Activated naive CD4-positive, alpha-beta T cell (primary cell): ENCODE data around the gene ZNF71.
"Not testable (repeated sequence)": the region's sequence is repeated elsewhere in the genome, so short reads cannot be mapped to it uniquely, and the experiment has no call there.

Experiments used
- DNase-seq, 4 experiments: peaks; one replicate each; lab custom pipeline; 2025; lab: John Stamatoyannopoulos, UW

Gene ZNF71

DNA sequence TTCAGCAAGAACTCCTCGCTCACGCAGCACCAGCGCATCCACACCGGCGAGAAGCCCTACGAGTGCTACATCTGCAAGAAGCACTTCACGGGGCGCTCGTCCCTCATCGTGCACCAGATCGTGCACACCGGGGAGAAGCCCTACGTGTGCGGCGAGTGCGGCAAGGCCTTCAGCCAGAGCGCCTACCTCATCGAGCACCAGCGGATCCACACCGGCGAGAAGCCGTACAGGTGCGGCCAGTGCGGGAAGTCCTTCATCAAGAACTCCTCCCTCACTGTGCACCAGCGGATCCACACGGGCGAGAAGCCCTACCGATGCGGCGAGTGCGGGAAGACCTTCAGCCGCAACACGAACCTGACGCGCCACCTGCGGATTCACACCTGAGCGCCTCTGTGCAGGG is 27.3 kb downstream of the ZNF71 start:
- no peak for DNase-seq

- no peak for DNase-seq
Measured at GRCh38 chr19:56623006-56623405, 27.9 kb downstream of the ZNF71 start.

- no peak for DNase-seq
Measured at GRCh38 chr19:56625708-56626107, 30.6 kb downstream of the ZNF71 start.

GRCh38 chr19:56633021-56633420 is 37.9 kb downstream of the ZNF71 start:
- no peak for DNase-seq

DNA sequence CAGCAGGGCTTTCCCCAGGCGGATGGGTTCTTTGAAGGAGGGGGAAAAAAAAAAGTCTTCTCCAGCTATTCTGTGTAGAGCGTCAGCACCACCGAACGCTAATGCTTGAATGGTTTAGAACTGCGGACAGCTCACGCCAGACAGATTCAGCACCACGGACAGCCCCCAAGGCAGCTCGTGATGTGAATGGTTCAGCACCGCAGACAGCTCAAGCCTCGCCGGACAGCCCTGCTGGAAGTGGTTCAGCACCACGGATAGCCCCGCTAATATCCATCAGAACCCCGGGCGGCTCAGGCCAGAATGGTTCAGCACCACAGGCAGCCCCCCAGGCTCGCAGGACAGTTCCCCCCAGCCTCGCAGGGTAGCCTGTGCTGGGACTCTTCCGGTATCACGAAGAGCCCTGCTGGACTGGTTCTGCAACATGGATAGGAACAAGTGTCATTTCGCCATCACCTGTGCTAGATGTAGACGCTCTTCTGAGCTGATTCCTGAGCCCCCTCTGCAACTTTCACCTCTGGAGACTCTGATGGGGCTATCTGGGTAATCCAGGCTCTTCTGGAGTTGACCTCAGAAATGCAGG is 43.0 kb downstream of the ZNF71 start:
- no peak for DNase-seq

DNA sequence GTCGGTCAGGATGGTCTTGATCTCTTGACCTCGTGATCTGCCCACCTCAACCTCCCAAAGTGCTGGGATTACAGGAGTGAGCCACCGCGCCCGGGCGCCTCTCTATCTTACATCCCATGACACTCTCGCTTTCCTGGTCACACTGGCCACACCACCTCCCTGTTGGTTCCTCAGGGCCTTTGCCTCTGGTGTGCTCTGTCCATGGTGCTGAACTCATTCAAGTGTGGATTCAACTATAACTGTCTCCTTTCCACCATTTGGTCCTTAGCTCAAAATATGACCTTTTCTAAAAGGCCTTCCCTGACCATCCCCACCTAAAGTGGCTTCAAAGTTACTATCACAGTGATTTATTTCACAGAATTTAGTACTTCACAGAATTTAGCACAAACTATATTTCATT is 44.1 kb downstream of the ZNF71 start:
- no peak for DNase-seq

DNA sequence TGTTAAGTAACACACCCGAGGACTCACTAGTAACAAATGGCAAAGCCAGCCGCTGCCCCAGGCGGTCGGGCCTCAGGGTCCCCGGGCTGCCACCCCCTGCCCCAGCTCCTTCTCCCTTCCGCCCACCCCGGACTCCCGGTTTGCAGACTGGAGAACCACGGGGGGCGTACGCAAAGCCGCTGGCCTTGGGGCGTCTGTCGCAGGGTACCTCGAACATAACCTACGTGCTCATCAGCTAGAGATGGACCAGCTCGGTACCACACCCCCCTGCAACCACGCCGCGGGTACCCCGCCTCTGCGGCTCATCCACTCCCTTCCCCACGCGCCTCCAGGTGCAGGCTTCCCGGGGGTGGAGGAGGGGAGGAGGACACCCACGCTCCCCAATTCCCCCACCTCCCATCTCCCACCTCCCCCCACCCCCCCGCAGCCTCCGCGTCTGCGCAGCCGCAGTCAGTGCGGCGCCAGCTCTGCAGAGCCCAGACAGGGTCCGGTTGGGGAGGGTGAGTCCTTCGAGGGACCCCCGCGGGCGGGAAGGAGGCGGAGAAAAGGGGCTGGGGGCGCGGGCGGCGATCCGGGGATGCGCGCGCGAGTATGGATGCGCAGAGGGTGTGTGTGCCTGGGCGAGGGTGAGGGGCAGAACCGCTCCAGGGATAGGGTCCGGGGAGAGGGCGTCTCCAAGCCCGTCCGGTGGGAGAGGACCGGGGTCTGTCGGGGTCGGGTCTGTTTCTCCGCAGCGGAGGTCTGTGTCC is 47.8 kb downstream of the ZNF71 start, which contains the start of gene SMIM17:
TSS of gene SMIM17 (plus strand) at position 449 of the 749 bp plus-strand sequence. CDS start 2,509 bp downstream, outside the sequence.
- no peak for DNase-seq

DNA sequence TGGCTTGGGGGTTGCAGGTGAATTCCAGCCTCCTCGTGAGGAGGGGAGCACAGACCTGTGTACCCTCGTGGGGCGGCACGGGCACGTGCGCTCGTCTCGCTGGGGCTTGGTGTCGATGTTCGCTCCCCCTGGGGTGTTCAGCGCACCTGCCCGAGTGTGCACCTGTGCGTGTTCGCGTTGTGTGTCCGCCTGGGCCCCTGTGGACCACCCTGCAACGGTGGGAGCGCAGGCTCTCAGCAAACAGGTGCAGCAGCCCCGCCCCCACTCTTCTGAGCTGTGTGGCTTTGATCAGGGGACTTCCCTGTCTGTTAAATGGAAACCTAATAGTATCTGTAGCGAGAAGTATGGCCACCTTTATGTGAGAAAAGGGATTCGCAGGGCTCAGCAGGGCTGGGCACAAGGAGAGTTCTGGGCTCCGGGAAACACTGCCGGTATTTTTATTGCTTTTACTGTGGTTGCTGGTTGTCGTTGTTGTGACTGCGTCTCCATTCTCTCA is 48.4 kb downstream of the ZNF71 start:
- DNase-seq = no peak

DNA sequence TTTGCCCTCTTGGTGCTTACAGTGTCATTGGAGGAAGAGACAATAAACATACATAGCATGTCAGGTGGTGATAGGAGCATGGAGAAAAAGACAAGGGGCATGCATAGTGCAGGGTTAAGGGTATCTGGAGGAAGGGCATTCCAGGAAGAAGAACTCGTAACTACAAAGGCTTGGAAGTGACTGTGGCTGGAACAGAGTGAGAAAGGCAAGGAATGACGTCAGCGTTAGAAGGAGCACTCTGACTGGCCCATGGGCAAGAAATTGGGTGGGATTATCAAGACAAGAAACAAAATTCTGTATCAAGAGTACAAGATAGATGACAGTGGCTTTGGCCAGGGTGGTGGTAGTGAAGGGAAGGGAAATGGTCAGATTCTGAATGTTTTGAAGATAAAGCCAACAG is 59.0 kb downstream of the ZNF71 start:
- DNase-seq = no peak

DNA sequence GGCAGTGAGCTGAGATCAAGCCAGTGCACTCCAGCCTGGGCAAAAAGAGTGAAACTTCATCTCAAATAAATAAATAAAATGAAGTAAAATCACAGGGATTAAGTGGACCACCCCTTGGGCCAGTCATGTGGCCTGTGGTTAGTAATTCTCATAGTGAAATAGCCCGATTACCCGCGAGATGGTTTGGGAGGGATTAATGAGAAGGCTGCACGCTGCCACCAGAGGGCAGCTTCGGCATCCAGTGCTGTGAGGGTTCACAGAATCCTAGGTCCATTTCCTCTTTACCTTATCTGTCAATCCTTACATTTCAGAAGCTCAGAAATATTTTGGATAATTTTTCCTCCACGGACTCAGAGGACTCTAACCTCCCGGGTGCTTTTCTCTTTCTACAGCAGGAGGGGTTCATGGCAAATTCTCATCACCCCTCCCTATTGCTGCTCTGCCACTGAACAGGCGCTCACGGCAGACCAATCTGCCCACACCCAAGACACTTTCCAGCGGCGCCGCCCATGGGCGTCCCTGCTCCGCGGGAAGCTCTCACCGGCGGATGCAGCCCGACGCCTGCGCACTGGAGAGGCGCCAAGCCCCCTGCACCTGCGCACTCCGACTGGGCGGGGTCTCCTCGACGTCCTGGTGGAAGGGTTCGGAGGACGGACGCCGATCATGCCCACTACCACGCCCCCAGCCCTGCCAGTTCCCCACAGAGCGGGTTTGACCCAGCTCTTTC is 65.4 kb downstream of the ZNF71 start:
- DNase-seq = no peak

DNA sequence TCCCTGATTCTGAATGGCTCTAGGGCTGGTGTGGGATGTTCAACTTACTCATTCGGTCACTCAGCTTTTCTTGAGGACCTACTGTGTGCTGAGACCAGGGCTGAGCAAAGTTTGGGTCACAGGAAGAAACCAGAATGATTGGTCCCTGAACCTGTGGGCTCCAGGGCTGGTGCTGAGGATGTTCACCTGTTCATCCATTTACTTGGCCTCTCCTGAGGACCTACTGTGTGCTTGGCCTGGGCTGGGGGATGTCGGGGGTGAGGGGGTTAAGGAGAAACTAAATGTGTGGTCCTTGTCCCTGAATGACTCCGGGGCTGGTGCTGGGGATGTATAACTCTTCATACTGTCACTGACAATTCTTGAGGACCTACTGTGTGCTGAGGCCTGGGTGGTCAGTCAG is 66.1 kb downstream of the ZNF71 start:
- DNase-seq = no peak

- no peak for DNase-seq
Measured at GRCh38 chr19:56663931-56664500, 68.9 kb downstream of the ZNF71 start.

GRCh38 chr19:56664511-56664910 is 69.4 kb downstream of the ZNF71 start:
- no peak for DNase-seq

DNA sequence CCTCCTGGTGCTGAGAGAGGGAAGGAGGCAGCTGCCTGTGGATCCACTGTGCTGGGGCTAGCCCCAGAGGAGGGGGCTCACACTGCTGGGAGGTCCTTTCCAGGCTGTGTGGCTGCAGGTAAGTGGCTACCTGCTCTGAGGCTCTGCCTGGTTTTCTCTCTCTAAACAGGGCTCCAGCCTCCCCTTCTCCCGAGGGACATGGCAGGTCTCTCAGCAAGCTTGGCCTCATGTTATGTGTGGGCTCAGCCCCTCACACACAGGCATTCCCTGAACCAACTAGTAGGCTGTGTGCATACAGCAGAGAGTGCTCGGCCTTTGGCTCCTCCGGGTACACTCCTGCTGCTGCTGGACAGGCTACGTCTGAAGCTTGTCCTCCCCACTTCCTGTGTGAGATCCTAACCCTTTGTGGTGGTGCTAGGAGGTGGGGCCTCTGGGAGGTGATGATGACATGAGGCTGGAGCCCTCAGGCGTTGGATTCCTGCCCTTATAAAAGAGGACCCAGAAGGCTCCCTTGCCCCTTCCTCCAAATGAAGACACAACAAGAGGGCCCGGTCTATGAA is 72.3 kb downstream of the ZNF71 start:
- DNase-seq = no peak

- DNase-seq = no peak
Measured at GRCh38 chr19:56668676-56669075, 73.6 kb downstream of the ZNF71 start.

- DNase-seq = no peak
Measured at GRCh38 chr19:56670401-56670960, 75.4 kb downstream of the ZNF71 start.

DNA sequence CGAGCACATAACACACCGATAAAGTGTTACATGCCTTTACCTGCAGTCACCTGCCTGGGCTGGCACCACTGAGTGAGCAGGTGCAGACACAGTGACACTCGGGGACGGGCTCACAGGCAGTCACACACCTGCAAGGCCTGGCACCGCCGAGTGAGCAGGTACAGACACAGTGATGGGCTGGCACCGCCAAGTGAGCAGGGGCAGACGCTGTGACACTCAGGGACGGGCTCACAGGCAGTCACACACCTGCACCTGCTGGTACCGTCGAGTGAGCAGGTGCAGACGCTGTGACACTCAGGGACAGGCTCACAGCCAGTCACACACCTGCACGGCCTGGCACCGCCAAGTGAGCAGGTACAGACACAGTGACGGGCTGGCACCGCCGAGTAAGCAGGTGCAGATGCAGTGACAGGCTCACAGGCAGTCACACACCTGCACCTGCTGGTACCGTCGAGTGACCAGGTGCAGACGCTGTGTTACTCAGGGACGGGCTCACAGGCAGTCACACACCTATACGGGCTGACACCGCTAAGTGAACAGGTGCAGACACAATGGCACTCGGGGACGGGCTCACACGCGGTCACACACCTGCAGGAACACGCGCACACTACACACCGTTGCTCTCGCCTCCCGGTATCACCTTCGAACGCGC is 76.0 kb downstream of the ZNF71 start:
- DNase-seq = no peak

DNA sequence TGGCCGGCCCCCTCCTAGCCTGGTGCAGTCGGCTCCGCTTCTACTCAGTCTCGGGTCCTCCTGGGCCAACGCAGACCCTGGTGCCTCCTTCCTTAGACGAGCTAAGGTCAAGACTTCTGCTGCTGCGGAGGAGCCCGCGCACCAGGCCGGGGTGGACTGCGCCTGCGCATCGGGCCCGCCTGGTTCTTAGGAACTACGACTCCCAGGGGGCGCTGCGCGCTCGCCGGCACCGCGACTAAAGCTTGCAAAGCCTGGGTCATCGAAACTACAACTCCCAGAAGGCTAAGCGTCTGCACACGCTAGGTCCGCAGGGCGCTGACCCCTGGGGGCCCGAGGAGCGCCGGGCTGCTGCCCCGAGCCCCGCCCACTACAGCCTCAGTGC is 76.5 kb downstream of the ZNF71 start, which contains the start of gene ZNF835:
TSS of gene ZNF835 (minus strand) at position 145 of the 382 bp plus-strand sequence. CDS start 6,559 bp downstream, outside the sequence.
- peak; percentile 46 to 75 (median 52) for DNase-seq

GRCh38 chr19:56672610-56673009 is 77.5 kb downstream of the ZNF71 start:
- DNase-seq = not testable (repeated sequence)
